Endometrial microvascular endothelial cells (primary cell): ENCODE results near the gene ZNF330. TPM values are rescaled to one million over a fixed set of nuclear protein-coding genes. Genes with fewer than 3 reads are reported as not detected.
"Not testable (repeated sequence)": the region's sequence is repeated elsewhere in the genome, so short reads cannot be mapped to it uniquely, and the experiment has no call there.

Experiments used
- in situ Hi-C: cut with HindIII; loops from 2 replicates; pipeline ENCODE4 v1.10.0; 2017; ENCODE audit warnings: low sequenced_read_pairs, low pct_unique_long_range_greater_than_20kb; ENCODE audit errors: inconsistent ontology term
- total RNA-seq: library from RNA; depleted of rRNA; stranded (reverse); fragments of >200 nt; gene quantifications from one replicate; pipeline ENCODE4 v1.2.3, GENCODE V29; 2015; ENCODE audit errors: inconsistent ontology term

Gene ZNF330
- total RNA-seq, 1 donor from 2014 or later = 39.5 TPM

DNA sequence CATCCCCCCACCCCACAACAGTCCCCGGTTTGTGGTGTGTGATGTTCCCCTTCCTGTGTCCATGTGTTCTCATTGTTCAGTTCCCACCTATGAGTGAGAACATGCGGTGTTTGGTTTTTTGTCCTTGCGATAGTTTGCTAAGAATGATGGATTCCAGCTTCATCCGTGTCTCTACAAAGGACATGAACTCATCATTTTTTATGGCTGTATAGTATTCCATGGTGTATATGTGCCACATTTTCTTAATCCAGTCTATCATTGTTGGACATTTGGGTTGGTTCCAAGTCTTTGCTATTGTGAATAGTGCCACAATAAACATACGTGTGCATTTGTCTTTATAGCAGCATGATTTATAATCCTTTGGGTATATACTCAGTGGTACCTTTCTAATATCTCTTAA lies 6.6 kb downstream of the ZNF330 start:
- in situ Hi-C loops = not testable (repeated sequence)

DNA sequence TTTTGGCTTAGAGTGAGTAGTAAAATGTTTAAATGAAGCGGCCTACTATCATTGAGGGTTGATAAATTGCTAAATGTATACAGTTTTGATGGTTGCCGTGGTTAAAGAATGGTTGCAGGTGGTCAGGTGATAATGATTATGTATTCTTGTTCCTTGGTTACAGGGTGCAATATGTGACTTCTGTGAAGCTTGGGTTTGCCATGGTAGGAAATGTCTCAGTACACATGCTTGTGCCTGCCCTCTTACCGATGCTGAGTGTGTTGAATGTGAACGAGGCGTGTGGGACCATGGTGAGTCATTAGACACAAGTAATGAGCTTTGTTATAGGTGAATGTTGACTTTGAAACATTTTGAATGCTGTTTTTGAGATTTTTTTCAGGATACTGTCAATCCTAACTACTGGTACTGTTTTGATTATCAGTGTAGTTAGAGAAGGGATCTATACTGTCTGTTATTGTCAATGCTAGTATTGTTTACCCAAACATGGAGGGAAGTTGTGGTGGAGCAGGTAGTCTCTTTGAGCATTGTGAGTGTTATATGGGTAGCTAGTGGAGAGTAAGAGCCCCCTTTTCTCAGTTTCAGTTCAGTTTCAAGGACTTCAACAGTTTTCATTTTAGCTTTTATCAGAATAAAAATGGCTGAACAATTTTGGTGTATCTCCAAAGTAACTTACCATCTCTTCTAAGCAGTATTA lies 8.9 kb downstream of the ZNF330 start:
- in situ Hi-C loops = no loop called here

GRCh38 chr4:141233673-141234072 lies 13.0 kb downstream of the ZNF330 start:
- in situ Hi-C loops = no loop called here

GRCh38 chr4:141238186-141238585 lies 17.5 kb downstream of the ZNF330 start:
- in situ Hi-C loops = no loop called here

GRCh38 chr4:141240259-141240658 lies 19.6 kb downstream of the ZNF330 start:
- in situ Hi-C loops = no loop called here

- in situ Hi-C loops = no loop called here
These were observed 20.0 kb downstream of the ZNF330 start for GRCh38 chr4:141240671-141241070.

- in situ Hi-C loops = no loop called here
These were observed 21.3 kb downstream of the ZNF330 start for GRCh38 chr4:141241986-141242385.

GRCh38 chr4:141244419-141244818 lies 23.7 kb downstream of the ZNF330 start:
- in situ Hi-C loops = no loop called here

DNA sequence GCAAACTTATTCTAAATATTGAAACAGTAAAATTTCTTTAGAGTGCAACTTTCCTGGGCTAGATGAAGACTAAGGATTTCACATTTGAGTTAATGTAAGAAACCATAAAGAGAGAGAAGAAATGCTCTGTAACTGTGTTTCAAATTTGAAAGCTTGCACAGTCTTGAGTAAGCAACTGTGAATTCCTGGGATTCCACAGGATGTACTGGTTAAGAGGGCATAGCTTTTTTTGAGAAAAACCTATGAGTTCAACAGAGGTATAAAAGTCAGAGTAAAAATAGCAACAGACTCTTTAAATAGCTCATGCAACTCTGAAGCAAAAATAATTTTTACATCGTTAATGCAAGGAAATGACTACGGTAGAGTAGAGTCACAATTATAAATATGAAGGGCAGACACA lies 25.5 kb downstream of the ZNF330 start:
- in situ Hi-C loops = no loop called here

GRCh38 chr4:141246683-141247429 lies 26.2 kb downstream of the ZNF330 start:
- in situ Hi-C loops = no loop called here

GRCh38 chr4:141247430-141247780 lies 26.7 kb downstream of the ZNF330 start:
- in situ Hi-C loops = no loop called here

DNA sequence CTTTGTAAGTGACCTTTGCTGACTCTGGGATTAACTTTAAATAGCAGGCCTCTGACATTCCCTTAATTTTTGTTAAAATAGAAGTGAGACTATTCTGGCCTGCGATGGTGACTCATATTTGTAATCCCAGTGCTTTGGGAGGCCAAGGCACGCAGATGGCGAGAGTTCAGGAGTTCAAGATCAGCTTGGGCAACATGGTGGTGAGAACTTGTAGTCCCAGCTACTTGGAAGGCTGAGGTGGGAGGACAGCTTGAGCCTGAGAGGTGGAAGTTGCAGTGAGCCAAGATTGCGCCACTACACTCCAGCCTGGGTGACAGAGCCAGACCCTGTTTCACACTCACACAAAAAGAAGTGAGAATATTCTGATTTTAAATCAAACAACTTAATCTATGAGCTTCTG lies 27.3 kb downstream of the ZNF330 start:
- in situ Hi-C loops = no loop called here

DNA sequence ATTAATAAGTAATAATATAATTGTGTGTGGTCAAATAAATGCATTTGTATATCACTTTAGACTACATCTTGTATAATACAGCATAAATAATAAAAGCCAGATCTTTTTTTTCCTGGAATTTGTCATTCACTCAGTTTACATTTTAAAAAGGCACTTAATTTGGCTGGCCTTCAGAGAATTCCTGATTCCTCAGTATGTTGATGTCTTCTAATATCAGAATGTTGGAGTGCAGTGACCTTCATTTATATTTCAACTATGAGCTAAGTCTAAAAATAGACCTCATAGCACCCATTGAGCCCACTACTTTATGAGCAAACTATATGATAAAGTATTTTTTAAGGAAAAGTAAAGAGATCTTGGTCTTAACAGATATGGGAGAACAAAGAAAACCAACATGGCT lies 27.8 kb downstream of the ZNF330 start:
- in situ Hi-C loops = no loop called here

- in situ Hi-C loops = no loop called here
These were observed 33.6 kb downstream of the ZNF330 start for GRCh38 chr4:141254326-141254725.

DNA sequence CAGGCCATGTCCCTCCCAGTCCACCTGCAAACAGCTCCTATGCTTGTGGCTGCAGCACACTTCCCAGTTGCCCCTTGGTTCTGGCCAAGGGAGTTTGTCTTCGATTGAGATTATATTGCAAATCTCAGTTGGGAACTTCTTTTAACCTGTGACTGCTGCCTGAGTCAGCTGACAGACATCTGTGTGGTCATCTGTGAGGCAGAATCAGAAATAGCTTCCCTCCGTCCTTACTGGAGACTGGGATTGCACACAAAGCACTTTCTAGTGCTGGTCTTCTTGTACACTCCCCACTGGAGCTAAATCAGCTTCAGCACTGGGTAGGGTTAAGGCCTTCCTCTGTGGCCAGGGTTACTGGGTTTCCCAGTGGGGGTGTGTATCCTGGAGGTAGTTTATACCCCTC lies 34.3 kb downstream of the ZNF330 start:
- in situ Hi-C loops = no loop called here

- in situ Hi-C loops = no loop called here
These were observed 37.9 kb downstream of the ZNF330 start for GRCh38 chr4:141258558-141258957.

DNA sequence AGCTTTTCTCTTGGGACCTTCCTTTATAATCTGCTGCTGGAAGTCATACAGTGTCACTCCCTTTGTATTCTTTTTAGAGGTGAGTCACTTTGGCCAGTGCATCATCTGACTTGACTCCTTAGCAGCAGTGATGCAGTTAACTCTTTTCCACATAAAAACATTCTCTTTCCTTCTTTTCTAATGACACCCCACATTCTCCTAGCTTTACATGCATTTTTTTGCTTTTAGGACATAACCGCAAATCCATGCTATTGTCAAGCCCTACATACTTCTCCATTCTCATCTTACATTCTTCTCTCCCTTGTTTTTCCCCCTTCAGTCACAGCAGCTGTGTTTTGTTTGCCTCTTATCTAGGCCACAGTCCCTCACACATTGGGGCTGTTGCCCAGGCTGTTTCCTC lies 55.1 kb downstream of the ZNF330 start:
- in situ Hi-C loops = no loop called here

GRCh38 chr4:141283152-141283551 lies 62.5 kb downstream of the ZNF330 start:
- in situ Hi-C loops = no loop called here

- in situ Hi-C loops = no loop called here
These were observed 62.9 kb downstream of the ZNF330 start for GRCh38 chr4:141283563-141283962.
